H1 (cell line): ENCODE measurements around the gene RGL1. TPM values are rescaled to one million over a fixed set of nuclear protein-coding genes. Genes with fewer than 3 reads are reported as not detected.

Experiments used
- CTCF ChIA-PET: fragments of 300-600 bp; sonication (Branson Sonifier 250); formaldehyde crosslinking; loops from one replicate; lab custom pipeline; 2021; ENCODE audit not compliant: partially characterized antibody; lab: Charles Lee
- POLR2A ChIA-PET: fragments of 300-600 bp; sonication (Branson Sonifier 250); formaldehyde crosslinking; loops from one replicate; lab custom pipeline; 2021; ENCODE audit warnings: inconsistent platforms; ENCODE audit not compliant: partially characterized antibody; lab: Charles Lee
- DNase-seq, 2 experiments: peaks; one replicate each; pipeline versions ENCODE4 v3.0.0 to v3.0.0-alpha.2; 2010 to 2022; ENCODE audit warnings: low spot score in 2 of 2, low read depth in 1 of 2, mixed read lengths in 1 of 2
- FAIRE-seq: peaks from 2 replicates; lab custom pipeline; 2011; peaks lifted over from hg19 to GRCh38; lab: Jason Lieb, UNC
- H2AFZ ChIP-seq: 2 replicates; pipeline ENCODE4 v1.8.1; 2012; ENCODE audit warnings: low read length, inconsistent platforms
- H2AK5ac ChIP-seq: 2 replicates; pipeline ENCODE4 v1.6.1; 2013; ENCODE audit warnings: low read depth, low read length
- H2BK120ac ChIP-seq: replicated peaks from 2 replicates; pipeline ENCODE3; 2013; ENCODE audit warnings: low read depth, low read length, inconsistent platforms
- H2BK12ac ChIP-seq: 2 replicates; pipeline ENCODE4 v1.6.1; 2013; ENCODE audit warnings: low read depth, low read length
- H2BK15ac ChIP-seq: 2 replicates; pipeline ENCODE4 v1.6.1; 2013; ENCODE audit warnings: low read length
- H2BK20ac ChIP-seq: 2 replicates; pipeline ENCODE4 v1.6.1; 2013; ENCODE audit warnings: low read length
- H2BK5ac ChIP-seq: 2 replicates; pipeline ENCODE4 v1.6.1; 2013; ENCODE audit warnings: low read depth, low read length
- H3K14ac ChIP-seq: 2 replicates; pipeline ENCODE4 v1.6.1; 2013; ENCODE audit warnings: inconsistent platforms; ENCODE audit not compliant: insufficient read length
- H3K18ac ChIP-seq: 2 replicates; pipeline ENCODE4 v1.6.1; 2013; ENCODE audit warnings: low read length; ENCODE audit errors: extremely low read depth
- H3K23ac ChIP-seq: 2 replicates; pipeline ENCODE4 v1.6.1; 2013; ENCODE audit warnings: inconsistent platforms; ENCODE audit not compliant: insufficient read length
- H3K23me2 ChIP-seq: 2 replicates; pipeline ENCODE4 v1.6.1; 2013; ENCODE audit warnings: low read depth, low read length
- H3K27ac ChIP-seq: 2 replicates; pipeline ENCODE4 v1.6.1; 2011; ENCODE audit warnings: low read depth, low read length, inconsistent platforms
- H3K27me3 ChIP-seq, 4 experiments: replicated peaks in 1 of 4; 1 replicate in 1 of 4; 2 replicates in 3 of 4; pipeline versions ENCODE4 v1.6.1 to v1.8.1; 2011 to 2013; ENCODE audit warnings: low read length in 3 of 4, mild to moderate bottlenecking in 3 of 4, inconsistent platforms in 2 of 4, mixed read lengths in 2 of 4, moderate library complexity in 1 of 4; ENCODE audit not compliant: control insufficient read depth in 3 of 4, insufficient read depth in 3 of 4; ENCODE audit errors: extremely low read depth in 1 of 4
- H3K36me3 ChIP-seq, 4 experiments: 2 replicates each; pipeline versions ENCODE4 v1.6.1 to v1.8.1; 2011 to 2013; ENCODE audit warnings: mild to moderate bottlenecking in 4 of 4, low read length in 3 of 4, moderate library complexity in 2 of 4, control low read depth in 1 of 4, inconsistent platforms in 1 of 4; ENCODE audit not compliant: insufficient read depth in 4 of 4, control insufficient read depth in 2 of 4
- H3K4ac ChIP-seq: replicated peaks from 2 replicates; pipeline ENCODE3; 2013; ENCODE audit warnings: low read length, low read depth, mixed read lengths, inconsistent platforms; ENCODE audit not compliant: insufficient read length
- H3K4me1 ChIP-seq, 4 experiments: replicated peaks in 1 of 4; 1 replicate in 1 of 4; 2 replicates in 3 of 4; pipeline versions ENCODE4 v1.6.1 to v1.8.1; 2011 to 2013; ENCODE audit warnings: low read length in 3 of 4, inconsistent platforms in 2 of 4, mixed read lengths in 1 of 4; ENCODE audit not compliant: insufficient read depth in 4 of 4, control insufficient read depth in 3 of 4
- H3K4me2 ChIP-seq, 2 experiments: 2 replicates each; pipeline versions ENCODE4 v1.6.1 to v1.8.1; 2011 to 2013; ENCODE audit warnings: low read depth in 2 of 2, low read length in 2 of 2, control low read depth in 1 of 2, inconsistent platforms in 1 of 2, mild to moderate bottlenecking in 1 of 2; ENCODE audit not compliant: insufficient read depth in 1 of 2
- H3K4me3 ChIP-seq, 4 experiments: fragments of 200-600, 300-600 bp in 1 of 4; sonication (generic), shearing (Covaris generic), sonication (Bioruptor Twin) in 1 of 4; 2 replicates each; pipeline versions ENCODE4 v1.5.1 to v1.8.1; 2011 to 2016; ENCODE audit warnings: low read length in 4 of 4, low read depth in 3 of 4, control low read depth in 2 of 4, inconsistent platforms in 2 of 4, mild to moderate bottlenecking in 2 of 4, mixed read lengths in 1 of 4, moderate library complexity in 1 of 4; ENCODE audit not compliant: insufficient read depth in 2 of 4; ENCODE audit errors: extremely low read depth in 1 of 4
- H3K56ac ChIP-seq: replicated peaks from 2 replicates; pipeline ENCODE3; 2013; ENCODE audit warnings: low read depth, mild to moderate bottlenecking, mixed read lengths, low read length, inconsistent platforms; ENCODE audit not compliant: insufficient read length
- H3K79me1 ChIP-seq: 2 replicates; pipeline ENCODE4 v1.6.1; 2013; ENCODE audit warnings: low read depth, low read length, control low read depth
- H3K79me2 ChIP-seq, 2 experiments: 2 replicates each; pipeline versions ENCODE4 v1.6.1 to v1.8.1; 2012 to 2013; ENCODE audit warnings: low read length in 2 of 2, mild to moderate bottlenecking in 2 of 2, inconsistent platforms in 1 of 2; ENCODE audit not compliant: insufficient read depth in 2 of 2, control insufficient read depth in 1 of 2
- H3K9ac ChIP-seq, 4 experiments: replicated peaks in 1 of 4; 1 replicate in 1 of 4; 2 replicates in 3 of 4; pipeline versions ENCODE4 v1.6.1 to v1.8.1; 2011 to 2013; ENCODE audit warnings: low read depth in 3 of 4, low read length in 3 of 4, control low read depth in 2 of 4, mild to moderate bottlenecking in 2 of 4, moderate library complexity in 2 of 4, inconsistent platforms in 1 of 4; ENCODE audit errors: extremely low read depth in 1 of 4
- H3K9me3 ChIP-seq, 2 experiments: 2 replicates each; pipeline versions ENCODE4 v1.6.1 to v1.8.1; 2012 to 2013; ENCODE audit warnings: mild to moderate bottlenecking in 2 of 2, moderate library complexity in 2 of 2, control low read depth in 1 of 2, inconsistent platforms in 1 of 2, low read depth in 1 of 2, low read length in 1 of 2, mixed read lengths in 1 of 2; ENCODE audit not compliant: insufficient read depth in 2 of 2
- H4K20me1 ChIP-seq, 2 experiments: replicated peaks in 1 of 2; 2 replicates each; pipeline versions ENCODE3 to v1.8.1; 2011 to 2013; ENCODE audit warnings: inconsistent platforms in 2 of 2, low read length in 2 of 2, mild to moderate bottlenecking in 1 of 2; ENCODE audit not compliant: insufficient read depth in 2 of 2, control insufficient read depth in 1 of 2
- H4K5ac ChIP-seq: 2 replicates; pipeline ENCODE4 v1.6.1; 2013; ENCODE audit warnings: low read length, low read depth, mixed read lengths, inconsistent platforms; ENCODE audit not compliant: insufficient read length
- H4K8ac ChIP-seq: 2 replicates; pipeline ENCODE4 v1.8.0; 2013; ENCODE audit warnings: mild to moderate bottlenecking, moderate library complexity, low read length, inconsistent platforms; ENCODE audit not compliant: insufficient read depth; ENCODE audit errors: extremely low read depth
- H4K91ac ChIP-seq: replicated peaks from 2 replicates; pipeline ENCODE3; 2013; ENCODE audit warnings: low read length, mixed read lengths, inconsistent platforms; ENCODE audit not compliant: insufficient read length
- BRCA1 ChIP-seq: IDR thresholded peaks from 2 replicates; pipeline ENCODE4 v1.6.1; 2012; ENCODE audit warnings: low read depth, low read length, improper control_type of control experiment
- CTBP2 ChIP-seq: IDR thresholded peaks from 2 replicates; pipeline ENCODE4 v1.7.0; 2011; ENCODE audit warnings: borderline replicate concordance, mild to moderate bottlenecking, moderate library complexity, mixed read lengths, low read length; ENCODE audit not compliant: insufficient read depth, insufficient read length
- GABPA ChIP-seq: IDR thresholded peaks from 2 replicates; pipeline ENCODE4 v1.6.1; 2011; ENCODE audit warnings: mild to moderate bottlenecking, low read length, moderate library complexity, borderline replicate concordance; ENCODE audit not compliant: insufficient read depth
- JUN ChIP-seq: IDR thresholded peaks from 2 replicates; pipeline ENCODE4 v1.6.1; 2011; ENCODE audit warnings: low read depth, mild to moderate bottlenecking, improper control_type of control experiment, low read length
- NANOG ChIP-seq: IDR thresholded peaks from 2 replicates; pipeline ENCODE4 v1.6.1; 2011; ENCODE audit warnings: low read length, low read depth, mild to moderate bottlenecking, inconsistent platforms; ENCODE audit not compliant: insufficient read depth, poor library complexity, severe bottlenecking
- RBBP5 ChIP-seq: IDR thresholded peaks from 2 replicates; pipeline ENCODE4 v1.7.1; 2012; ENCODE audit warnings: low read depth, mild to moderate bottlenecking, inconsistent platforms, low read length, moderate library complexity, borderline replicate concordance
- SIRT6 ChIP-seq: IDR thresholded peaks from one replicate; pipeline ENCODE4 v1.7.1; 2012; ENCODE audit warnings: low read length, inconsistent platforms
- SIX5 ChIP-seq: IDR thresholded peaks from 2 replicates; pipeline ENCODE4 v1.6.1; 2011; ENCODE audit warnings: mild to moderate bottlenecking, low read depth, low read length
- SP2 ChIP-seq: IDR thresholded peaks from 2 replicates; pipeline ENCODE4 v1.6.1; 2012; ENCODE audit warnings: mild to moderate bottlenecking, low read length, inconsistent platforms
- SUZ12 ChIP-seq: fragments of 200-600 bp; sonication (generic); IDR thresholded peaks from 2 replicates; pipeline ENCODE4 v1.6.1; 2012; ENCODE audit warnings: mild to moderate bottlenecking, inconsistent platforms, low read length, moderate library complexity, mixed read lengths
- WGBS, 2 experiments: shearing (Covaris generic) in 1 of 2; methylation state at CpG; one replicate each; pipeline versions ENCODE4 v1.1.6 to v1.1.7; 2013 to 2015; ENCODE audit warnings: low lambda C conversion rate in 2 of 2, mixed read lengths in 2 of 2, inconsistent platforms in 1 of 2, low coverage in 1 of 2, missing lambda C conversion rate in 1 of 2; ENCODE audit not compliant: insufficient replicate concordance in 2 of 2, insufficient coverage in 1 of 2, insufficient read length in 1 of 2; ENCODE audit errors: extremely low coverage in 1 of 2, missing lambda C conversion rate in 1 of 2; 5-methylcytosine and 5-hydroxymethylcytosine counted together
- polyA plus RNA-seq, 7 experiments: library from polyadenylated mRNA; depleted of rRNA in 3 of 7; stranded (reverse) in 5 of 7; unstranded in 2 of 7; fragments of >200 nt in 5 of 7; fragments of 200-250 nt in 2 of 7; gene quantifications; 1 replicate in 5 of 7; 2 replicates in 1 of 7; 4 replicates in 1 of 7; pipeline versions ENCODE4 v1.2.1 to v1.2.3, GENCODE V29; 2011 to 2013; ENCODE audit warnings: missing spikeins in 2 of 7, mixed read lengths in 2 of 7
- total RNA-seq: library from RNA; stranded (reverse); fragmentation: NEBNext Ultra II Directional; extraction: Animal tissue kit (Norgen Biotek cat#: 25700); gene quantifications from 2 replicates; pipeline ENCODE4 v1.2.1, GENCODE V29; 2021
- TF ChIP-seq, protein P1 (sequence below): IDR thresholded peaks from 2 replicates; pipeline ENCODE4 v1.6.1; 2011; ENCODE audit warnings: low read depth, mild to moderate bottlenecking, low read length; ENCODE audit not compliant: insufficient read depth

The RGL1 gene
- total and polyA plus RNA-seq, 2 of the 8 experiments (the other 6 are each of a cell fraction or from before 2014, with no cell fraction given) = 0.98 to 2.4 TPM

DNA sequence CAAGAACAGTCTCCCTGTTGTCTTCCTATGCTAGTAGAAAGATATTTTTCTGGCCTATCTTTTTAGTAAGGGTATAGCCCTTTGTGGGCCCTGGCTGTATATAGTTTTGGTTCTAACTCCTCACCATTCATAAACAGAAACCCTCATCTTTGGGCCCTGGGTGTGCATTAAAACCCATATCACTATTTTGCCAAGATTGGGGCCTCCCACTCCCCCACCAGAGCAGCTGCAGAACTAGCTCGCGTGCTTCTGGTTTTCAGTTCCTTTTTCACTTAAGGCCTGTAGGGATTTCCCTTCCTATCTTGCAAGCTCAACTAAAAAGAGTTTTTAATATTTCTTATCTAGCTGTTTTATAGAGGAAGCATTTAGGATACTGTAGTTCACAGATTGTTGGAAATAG is 106.4 kb downstream of the RGL1 start:
- Histone ChIP-seq H3K27ac (no peak overlapping the region), H3K27me3 (no peaks in the 10 kb centered on the region), H3K4me2 (no peak overlapping the region), H2BK15ac (no peak overlapping the region), H3K4me1 (no peaks in the 10 kb centered on the region), H2BK12ac (no peak overlapping the region), H3K79me1 (no peaks in the 10 kb centered on the region), H3K14ac (no peak overlapping the region), H3K23me2 (no peaks in the 10 kb centered on the region), H3K4me3 (no peak overlapping the region), H3K9ac (no peak overlapping the region), H2AFZ (no peak overlapping the region), H3K9me3 (no peaks in the 10 kb centered on the region), H4K91ac (no peak overlapping the region), H4K20me1 (no peaks in the 10 kb centered on the region), H3K4ac (no peak overlapping the region), H4K5ac (no peak overlapping the region), H2BK120ac (no peak overlapping the region), H4K8ac (no peak overlapping the region), H3K18ac (no peak overlapping the region), H3K23ac (no peak overlapping the region), H3K36me3 (no peaks in the 10 kb centered on the region; a peak in 1 of 8 replicates), H2AK5ac (no peak overlapping the region), H3K56ac (no peak overlapping the region), H3K79me2 (no peaks in the 10 kb centered on the region), H2BK5ac (no peak overlapping the region), H2BK20ac (no peak overlapping the region)
- DNase-seq = no peak
- 100% methylated on average over 2 of the region's 2 CpGs; no CpG with 5 or more reads in 1 of the 2 experiments for WGBS, 2 experiments
- TF ChIP-seq SP2 (no peak), SUZ12 (no peak), RBBP5 (no peak), SIRT6 (no peak), SIX5 (no peak), GABPA (no peak), BRCA1 (no peak), NANOG (no peak), JUN (no peak), CTBP2 (no peak)
- TF ChIP-seq, protein P1, sequence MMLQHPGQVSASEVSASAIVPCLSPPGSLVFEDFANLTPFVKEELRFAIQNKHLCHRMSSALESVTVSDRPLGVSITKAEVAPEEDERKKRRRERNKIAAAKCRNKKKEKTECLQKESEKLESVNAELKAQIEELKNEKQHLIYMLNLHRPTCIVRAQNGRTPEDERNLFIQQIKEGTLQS = no peak
- ChIA-PET POLR2A (interaction anchor here (0.6 kb wide), 1 partner anchor 9 kb away, joined by 3 read pairs; no protein-coding TSS in a partner anchor), CTCF (interaction anchor here (1.0 kb wide), 1 partner anchor 19 kb away, joined by 3 read pairs; no protein-coding TSS in a partner anchor)
- FAIRE-seq = no peak
